Stimulated activated CD4-positive, alpha-beta T cell treated with anti-CD3 and anti-CD28 coated beads, Interleukin-4, amount 100 ng/mL, for 4 hours (primary cell): ENCODE data around the gene PRRX2.
"Not testable (repeated sequence)": the region's sequence is repeated elsewhere in the genome, so short reads cannot be mapped to it uniquely, and the experiment has no call there.

ENCODE experiments used
- DNase-seq, 2 experiments: peaks; one replicate each; pipeline ENCODE4 v3.0.0-alpha.2; 2020

PRRX2 gene

GRCh38 chr9:129739432-129739831 lies 74.0 kb downstream of the PRRX2 start:
- DNase-seq: no peak

- DNase-seq: no peak
Observed at GRCh38 chr9:129740174-129740573, 74.7 kb downstream of the PRRX2 start.

- DNase-seq: no peak
Observed at GRCh38 chr9:129740666-129741464, 75.4 kb downstream of the PRRX2 start.

GRCh38 chr9:129745200-129745599 lies 79.8 kb downstream of the PRRX2 start:
- no peak for DNase-seq

- DNase-seq: no peak
Observed at GRCh38 chr9:129746092-129746777, 80.8 kb downstream of the PRRX2 start.

- DNase-seq: no peak
Observed at GRCh38 chr9:129748249-129748648, 82.8 kb downstream of the PRRX2 start.

- DNase-seq: not testable (repeated sequence)
Observed at GRCh38 chr9:129749052-129749451, 83.6 kb downstream of the PRRX2 start.

- DNase-seq: no peak
Observed at GRCh38 chr9:129749575-129749974, 84.1 kb downstream of the PRRX2 start.

- DNase-seq: no peak
Observed at GRCh38 chr9:129750013-129750638, 84.7 kb downstream of the PRRX2 start.

GRCh38 chr9:129751841-129752801 lies 86.7 kb downstream of the PRRX2 start:
- DNase-seq: no peak

GRCh38 chr9:129752900-129753729 lies 87.7 kb downstream of the PRRX2 start, which contains the start of gene PTGES:
PTGES (minus strand) TSS chr9:129753042; CDS start chr9:129753012, 30 bp downstream.
- peak; percentile 55 to 62 for DNase-seq

- DNase-seq: no peak
Observed at GRCh38 chr9:129755151-129755550, 89.7 kb downstream of the PRRX2 start.

GRCh38 chr9:129756191-129756590 lies 90.7 kb downstream of the PRRX2 start:
- DNase-seq: no peak

- no peak for DNase-seq
Observed at GRCh38 chr9:129757045-129757444, 91.6 kb downstream of the PRRX2 start.

- DNase-seq: no peak
Observed at GRCh38 chr9:129759319-129759718, 93.9 kb downstream of the PRRX2 start.

- DNase-seq: no peak
Observed at GRCh38 chr9:129759804-129760502, 94.5 kb downstream of the PRRX2 start.

GRCh38 chr9:129760784-129761183 lies 95.3 kb downstream of the PRRX2 start:
- not testable (repeated sequence) for DNase-seq

GRCh38 chr9:129761293-129761900 lies 96.0 kb downstream of the PRRX2 start:
- no peak for DNase-seq

GRCh38 chr9:129761901-129762369 lies 96.5 kb downstream of the PRRX2 start:
- no peak for DNase-seq

- DNase-seq: not testable (repeated sequence)
Observed at GRCh38 chr9:129762370-129762984, 97.0 kb downstream of the PRRX2 start.
